ENCODE measurements around the gene NECTIN1. TPM values are rescaled to one million over a fixed set of nuclear protein-coding genes. Genes with fewer than 3 reads are reported as not detected.

The NECTIN1 gene
- total and polyA plus RNA-seq, 2 of the 13 experiments (the other 11 are each of a cell fraction or from before 2014, with no cell fraction given) = 3.9 to 7.3 TPM

DNA sequence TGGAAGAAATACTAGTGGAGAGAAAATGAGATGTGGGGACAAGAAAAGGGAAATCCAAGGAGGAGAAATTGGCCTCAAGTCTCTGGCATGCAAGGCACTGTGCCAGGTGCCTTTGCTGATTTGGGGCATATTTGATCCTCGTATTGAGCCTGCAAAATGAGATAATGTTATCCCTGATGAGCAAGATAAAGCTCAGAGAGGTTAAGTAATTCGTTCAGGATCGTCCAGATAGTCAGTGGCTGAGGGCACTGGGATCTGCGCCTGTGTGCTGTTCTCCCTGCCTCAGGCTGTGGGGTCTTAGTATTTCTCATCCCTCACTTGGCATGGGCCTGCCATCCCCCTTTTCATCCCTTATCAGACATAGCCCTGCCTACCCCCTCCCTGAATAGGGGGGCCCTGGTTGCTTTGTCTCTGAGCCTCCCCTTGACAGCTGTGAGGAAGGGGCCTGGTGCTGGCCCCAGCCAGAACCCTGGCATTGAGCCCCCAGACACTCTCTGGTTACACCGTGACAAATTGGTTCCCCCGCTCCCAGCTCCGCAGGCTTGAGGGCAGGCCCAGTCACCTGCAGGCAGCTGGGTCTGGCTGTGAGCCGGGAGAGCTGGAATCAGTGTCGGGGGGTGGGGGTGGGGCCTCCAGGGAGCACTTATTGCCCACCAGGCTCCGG is 85.7 kb downstream of the NECTIN1 start:
- Histone ChIP-seq H3K9me3 (ENCODE audit: low read length) (no peaks in the 10 kb centered on the region), H3K27me3 (ENCODE audit: control insufficient read depth in 1 of 2, insufficient read depth in 2 of 2, low read length in 2 of 2) (peaks cover 3 to 58% of the 10 kb centered on the region in 2 experiments; a peak in 3 of 5 replicates), H4K20me1 (ENCODE audit: insufficient read depth, low read length) (no peaks in the 10 kb centered on the region), H3K9ac (ENCODE audit: insufficient read depth, low read depth, low read length) (no peak overlapping the region), H3K36me3 (replicated peaks in 1 of 2; ENCODE audit: control insufficient read depth in 1 of 2, insufficient read depth in 2 of 2, low read length in 2 of 2) (no peaks in the 10 kb centered on the region), H3K27ac (ENCODE audit: extremely low read length, insufficient read depth, low read length) (no peak overlapping the region), H3K4me1 (ENCODE audit: insufficient read depth, low read length) (peaks cover 7% of the 10 kb centered on the region; the same call in 1 of the 2 replicates), H3K4me3 (replicated peaks in 1 of 3; ENCODE audit: insufficient read depth in 1 of 3, low read depth in 2 of 3, low read length in 3 of 3) (no peak overlapping the region), H3K4me2 (ENCODE audit: low read depth, low read length) (no peak overlapping the region), H2AFZ (ENCODE audit: low read length) (no peak overlapping the region), H3K79me2 (ENCODE audit: insufficient read depth, low read length) (no peaks in the 10 kb centered on the region)
- POLR2A ChIA-PET = interaction anchor here (1.7 kb wide), 1 partner anchor 86 kb away, joined by 4 read pairs; the partner anchor contains the start of gene NECTIN1
- BruUV-seq (replicated peaks) = no TSS peak
- WGBS (ENCODE audit: low lambda C conversion rate) = 52% methylated on average over 5 of the region's 10 CpGs
- TF ChIP-seq ZSCAN12 (CRISPR knock-in tag; IDR thresholded peaks at IDR 0.05) (no peak), SMAD9 (CRISPR knock-in tag; IDR thresholded peaks at IDR 0.05) (no peak), FOXA1 (IDR thresholded peaks at IDR 0.05) (no peak), FOXA1 (CRISPR knock-in tag; IDR thresholded peaks at IDR 0.05) (no peak), JUND (CRISPR knock-in tag; IDR thresholded peaks at IDR 0.05) (no peak), KMT2B (CRISPR knock-in tag; IDR thresholded peaks at IDR 0.05) (no peak), YEATS4 (CRISPR knock-in tag; IDR thresholded peaks at IDR 0.05; ENCODE audit: borderline replicate concordance) (no peak), FOXM1 (CRISPR knock-in tag; IDR thresholded peaks at IDR 0.05) (no peak), EHMT2 (IDR thresholded peaks at IDR 0.05; ENCODE audit: borderline replicate concordance, low read depth, low read length) (no peak), ZNF468 (CRISPR knock-in tag; IDR thresholded peaks at IDR 0.05) (no peak), BHLHE40 (IDR thresholded peaks at IDR 0.05; ENCODE audit: low read length) (no peak), TOE1 (CRISPR knock-in tag; IDR thresholded peaks at IDR 0.05) (no peak), ZNF670 (CRISPR knock-in tag; IDR thresholded peaks at IDR 0.05; ENCODE audit: borderline replicate concordance) (no peak)
- TF ChIP-seq, protein P1, sequence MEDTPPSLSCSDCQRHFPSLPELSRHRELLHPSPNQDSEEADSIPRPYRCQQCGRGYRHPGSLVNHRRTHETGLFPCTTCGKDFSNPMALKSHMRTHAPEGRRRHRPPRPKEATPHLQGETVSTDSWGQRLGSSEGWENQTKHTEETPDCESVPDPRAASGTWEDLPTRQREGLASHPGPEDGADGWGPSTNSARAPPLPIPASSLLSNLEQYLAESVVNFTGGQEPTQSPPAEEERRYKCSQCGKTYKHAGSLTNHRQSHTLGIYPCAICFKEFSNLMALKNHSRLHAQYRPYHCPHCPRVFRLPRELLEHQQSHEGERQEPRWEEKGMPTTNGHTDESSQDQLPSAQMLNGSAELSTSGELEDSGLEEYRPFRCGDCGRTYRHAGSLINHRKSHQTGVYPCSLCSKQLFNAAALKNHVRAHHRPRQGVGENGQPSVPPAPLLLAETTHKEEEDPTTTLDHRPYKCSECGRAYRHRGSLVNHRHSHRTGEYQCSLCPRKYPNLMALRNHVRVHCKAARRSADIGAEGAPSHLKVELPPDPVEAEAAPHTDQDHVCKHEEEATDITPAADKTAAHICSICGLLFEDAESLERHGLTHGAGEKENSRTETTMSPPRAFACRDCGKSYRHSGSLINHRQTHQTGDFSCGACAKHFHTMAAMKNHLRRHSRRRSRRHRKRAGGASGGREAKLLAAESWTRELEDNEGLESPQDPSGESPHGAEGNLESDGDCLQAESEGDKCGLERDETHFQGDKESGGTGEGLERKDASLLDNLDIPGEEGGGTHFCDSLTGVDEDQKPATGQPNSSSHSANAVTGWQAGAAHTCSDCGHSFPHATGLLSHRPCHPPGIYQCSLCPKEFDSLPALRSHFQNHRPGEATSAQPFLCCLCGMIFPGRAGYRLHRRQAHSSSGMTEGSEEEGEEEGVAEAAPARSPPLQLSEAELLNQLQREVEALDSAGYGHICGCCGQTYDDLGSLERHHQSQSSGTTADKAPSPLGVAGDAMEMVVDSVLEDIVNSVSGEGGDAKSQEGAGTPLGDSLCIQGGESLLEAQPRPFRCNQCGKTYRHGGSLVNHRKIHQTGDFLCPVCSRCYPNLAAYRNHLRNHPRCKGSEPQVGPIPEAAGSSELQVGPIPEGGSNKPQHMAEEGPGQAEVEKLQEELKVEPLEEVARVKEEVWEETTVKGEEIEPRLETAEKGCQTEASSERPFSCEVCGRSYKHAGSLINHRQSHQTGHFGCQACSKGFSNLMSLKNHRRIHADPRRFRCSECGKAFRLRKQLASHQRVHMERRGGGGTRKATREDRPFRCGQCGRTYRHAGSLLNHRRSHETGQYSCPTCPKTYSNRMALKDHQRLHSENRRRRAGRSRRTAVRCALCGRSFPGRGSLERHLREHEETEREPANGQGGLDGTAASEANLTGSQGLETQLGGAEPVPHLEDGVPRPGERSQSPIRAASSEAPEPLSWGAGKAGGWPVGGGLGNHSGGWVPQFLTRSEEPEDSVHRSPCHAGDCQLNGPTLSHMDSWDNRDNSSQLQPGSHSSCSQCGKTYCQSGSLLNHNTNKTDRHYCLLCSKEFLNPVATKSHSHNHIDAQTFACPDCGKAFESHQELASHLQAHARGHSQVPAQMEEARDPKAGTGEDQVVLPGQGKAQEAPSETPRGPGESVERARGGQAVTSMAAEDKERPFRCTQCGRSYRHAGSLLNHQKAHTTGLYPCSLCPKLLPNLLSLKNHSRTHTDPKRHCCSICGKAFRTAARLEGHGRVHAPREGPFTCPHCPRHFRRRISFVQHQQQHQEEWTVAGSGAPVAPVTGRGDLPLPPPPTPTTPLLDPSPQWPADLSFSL (CRISPR knock-in tag; IDR thresholded peaks at IDR 0.05) = no peak
- FAIRE-seq (no peak), ATAC-seq (no peak), DNase-seq (ENCODE audit: low spot score) (no peak)
- CTCF ChIA-PET (ENCODE audit: low intra/inter-chr PET ratio, low total read pairs) = no interaction called here
- intact Hi-C loops (cut with micrococcal nuclease; ENCODE audit: unreplicated experiment) = no loop called here
- in situ Hi-C loops (cut with HindIII; ENCODE audit: extremely low pct_ligation_motif_present, low pct_unique_long_range_greater_than_20kb) = no loop called here

Measured in HepG2 (cell line).